ENCODE data around the gene TCAF1.
"Not testable (repeated sequence)": the region's sequence is repeated elsewhere in the genome, so short reads cannot be mapped to it uniquely, and the experiment has no call there.

DNA sequence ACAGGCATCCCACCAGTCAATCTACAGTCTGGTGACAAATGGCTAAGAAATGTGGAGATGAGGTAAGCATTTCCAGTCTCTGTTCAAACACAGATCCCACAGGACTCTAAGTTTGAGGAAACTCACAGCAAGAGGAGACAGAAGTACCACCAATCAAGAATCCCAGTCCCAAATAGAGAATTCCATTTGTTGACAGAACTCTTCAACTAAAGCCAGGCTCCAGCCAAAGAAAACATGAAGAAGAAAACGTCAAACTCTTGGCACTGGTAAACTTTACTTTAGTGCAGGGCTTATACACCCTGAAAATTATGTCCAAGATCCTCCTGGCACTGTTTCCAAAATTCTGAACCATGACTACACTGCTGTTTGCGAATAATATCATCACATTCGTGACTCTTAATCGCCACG lies 95.3 kb downstream of the TCAF1 start:
- TF ChIP-seq CTCF (conservative IDR thresholded peaks at IDR 0.05 in 1 of 2, IDR thresholded peaks at IDR 0.05 in 1 of 2; ENCODE audit: extremely low read depth in 1 of 2, insufficient read depth in 1 of 2, low read depth in 1 of 2, low read length in 2 of 2); EZH2 (IDR thresholded peaks at IDR 0.05; ENCODE audit: borderline replicate concordance, low read length): not testable (repeated sequence)

Measured in mammary epithelial cell (primary cell).